H1 (cell line): ENCODE results near the gene ENPP3. TPM values are rescaled to one million over a fixed set of nuclear protein-coding genes. Genes with fewer than 3 reads are reported as not detected.
A peak's percentile ranks its signal among the peaks of the same experiment; 100 is the strongest.

Source experiments
- CTCF ChIA-PET: fragments of 300-600 bp; sonication (Branson Sonifier 250); formaldehyde crosslinking; loops from one replicate; lab custom pipeline; 2021; ENCODE audit not compliant: partially characterized antibody; lab: Charles Lee
- POLR2A ChIA-PET: fragments of 300-600 bp; sonication (Branson Sonifier 250); formaldehyde crosslinking; loops from one replicate; lab custom pipeline; 2021; ENCODE audit warnings: inconsistent platforms; ENCODE audit not compliant: partially characterized antibody; lab: Charles Lee
- DNase-seq, 2 experiments: peaks; one replicate each; pipeline versions ENCODE4 v3.0.0 to v3.0.0-alpha.2; 2010 to 2022; ENCODE audit warnings: low spot score in 2 of 2, low read depth in 1 of 2, mixed read lengths in 1 of 2
- FAIRE-seq: peaks from 2 replicates; lab custom pipeline; 2011; peaks lifted over from hg19 to GRCh38; lab: Jason Lieb, UNC
- H2AFZ ChIP-seq: 2 replicates; pipeline ENCODE4 v1.8.1; 2012; ENCODE audit warnings: low read length, inconsistent platforms
- H2AK5ac ChIP-seq: 2 replicates; pipeline ENCODE4 v1.6.1; 2013; ENCODE audit warnings: low read depth, low read length
- H2BK120ac ChIP-seq: replicated peaks from 2 replicates; pipeline ENCODE3; 2013; ENCODE audit warnings: low read depth, low read length, inconsistent platforms
- H2BK12ac ChIP-seq: 2 replicates; pipeline ENCODE4 v1.6.1; 2013; ENCODE audit warnings: low read depth, low read length
- H2BK15ac ChIP-seq: 2 replicates; pipeline ENCODE4 v1.6.1; 2013; ENCODE audit warnings: low read length
- H2BK20ac ChIP-seq: 2 replicates; pipeline ENCODE4 v1.6.1; 2013; ENCODE audit warnings: low read length
- H2BK5ac ChIP-seq: 2 replicates; pipeline ENCODE4 v1.6.1; 2013; ENCODE audit warnings: low read depth, low read length
- H3K14ac ChIP-seq: 2 replicates; pipeline ENCODE4 v1.6.1; 2013; ENCODE audit warnings: inconsistent platforms; ENCODE audit not compliant: insufficient read length
- H3K18ac ChIP-seq: 2 replicates; pipeline ENCODE4 v1.6.1; 2013; ENCODE audit warnings: low read length; ENCODE audit errors: extremely low read depth
- H3K23ac ChIP-seq: 2 replicates; pipeline ENCODE4 v1.6.1; 2013; ENCODE audit warnings: inconsistent platforms; ENCODE audit not compliant: insufficient read length
- H3K23me2 ChIP-seq: 2 replicates; pipeline ENCODE4 v1.6.1; 2013; ENCODE audit warnings: low read depth, low read length
- H3K27ac ChIP-seq: 2 replicates; pipeline ENCODE4 v1.6.1; 2011; ENCODE audit warnings: low read depth, low read length, inconsistent platforms
- H3K27me3 ChIP-seq, 4 experiments: replicated peaks in 1 of 4; 1 replicate in 1 of 4; 2 replicates in 3 of 4; pipeline versions ENCODE4 v1.6.1 to v1.8.1; 2011 to 2013; ENCODE audit warnings: low read length in 3 of 4, mild to moderate bottlenecking in 3 of 4, inconsistent platforms in 2 of 4, mixed read lengths in 2 of 4, moderate library complexity in 1 of 4; ENCODE audit not compliant: control insufficient read depth in 3 of 4, insufficient read depth in 3 of 4; ENCODE audit errors: extremely low read depth in 1 of 4
- H3K36me3 ChIP-seq, 4 experiments: 2 replicates each; pipeline versions ENCODE4 v1.6.1 to v1.8.1; 2011 to 2013; ENCODE audit warnings: mild to moderate bottlenecking in 4 of 4, low read length in 3 of 4, moderate library complexity in 2 of 4, control low read depth in 1 of 4, inconsistent platforms in 1 of 4; ENCODE audit not compliant: insufficient read depth in 4 of 4, control insufficient read depth in 2 of 4
- H3K4ac ChIP-seq: replicated peaks from 2 replicates; pipeline ENCODE3; 2013; ENCODE audit warnings: low read length, low read depth, mixed read lengths, inconsistent platforms; ENCODE audit not compliant: insufficient read length
- H3K4me1 ChIP-seq, 4 experiments: replicated peaks in 1 of 4; 1 replicate in 1 of 4; 2 replicates in 3 of 4; pipeline versions ENCODE4 v1.6.1 to v1.8.1; 2011 to 2013; ENCODE audit warnings: low read length in 3 of 4, inconsistent platforms in 2 of 4, mixed read lengths in 1 of 4; ENCODE audit not compliant: insufficient read depth in 4 of 4, control insufficient read depth in 3 of 4
- H3K4me2 ChIP-seq, 2 experiments: 2 replicates each; pipeline versions ENCODE4 v1.6.1 to v1.8.1; 2011 to 2013; ENCODE audit warnings: low read depth in 2 of 2, low read length in 2 of 2, control low read depth in 1 of 2, inconsistent platforms in 1 of 2, mild to moderate bottlenecking in 1 of 2; ENCODE audit not compliant: insufficient read depth in 1 of 2
- H3K4me3 ChIP-seq, 4 experiments: fragments of 200-600, 300-600 bp in 1 of 4; sonication (generic), shearing (Covaris generic), sonication (Bioruptor Twin) in 1 of 4; 2 replicates each; pipeline versions ENCODE4 v1.5.1 to v1.8.1; 2011 to 2016; ENCODE audit warnings: low read length in 4 of 4, low read depth in 3 of 4, control low read depth in 2 of 4, inconsistent platforms in 2 of 4, mild to moderate bottlenecking in 2 of 4, mixed read lengths in 1 of 4, moderate library complexity in 1 of 4; ENCODE audit not compliant: insufficient read depth in 2 of 4; ENCODE audit errors: extremely low read depth in 1 of 4
- H3K56ac ChIP-seq: replicated peaks from 2 replicates; pipeline ENCODE3; 2013; ENCODE audit warnings: low read depth, mild to moderate bottlenecking, mixed read lengths, low read length, inconsistent platforms; ENCODE audit not compliant: insufficient read length
- H3K79me1 ChIP-seq: 2 replicates; pipeline ENCODE4 v1.6.1; 2013; ENCODE audit warnings: low read depth, low read length, control low read depth
- H3K79me2 ChIP-seq, 2 experiments: 2 replicates each; pipeline versions ENCODE4 v1.6.1 to v1.8.1; 2012 to 2013; ENCODE audit warnings: low read length in 2 of 2, mild to moderate bottlenecking in 2 of 2, inconsistent platforms in 1 of 2; ENCODE audit not compliant: insufficient read depth in 2 of 2, control insufficient read depth in 1 of 2
- H3K9ac ChIP-seq, 4 experiments: replicated peaks in 1 of 4; 1 replicate in 1 of 4; 2 replicates in 3 of 4; pipeline versions ENCODE4 v1.6.1 to v1.8.1; 2011 to 2013; ENCODE audit warnings: low read depth in 3 of 4, low read length in 3 of 4, control low read depth in 2 of 4, mild to moderate bottlenecking in 2 of 4, moderate library complexity in 2 of 4, inconsistent platforms in 1 of 4; ENCODE audit errors: extremely low read depth in 1 of 4
- H3K9me3 ChIP-seq, 2 experiments: 2 replicates each; pipeline versions ENCODE4 v1.6.1 to v1.8.1; 2012 to 2013; ENCODE audit warnings: mild to moderate bottlenecking in 2 of 2, moderate library complexity in 2 of 2, control low read depth in 1 of 2, inconsistent platforms in 1 of 2, low read depth in 1 of 2, low read length in 1 of 2, mixed read lengths in 1 of 2; ENCODE audit not compliant: insufficient read depth in 2 of 2
- H4K20me1 ChIP-seq, 2 experiments: replicated peaks in 1 of 2; 2 replicates each; pipeline versions ENCODE3 to v1.8.1; 2011 to 2013; ENCODE audit warnings: inconsistent platforms in 2 of 2, low read length in 2 of 2, mild to moderate bottlenecking in 1 of 2; ENCODE audit not compliant: insufficient read depth in 2 of 2, control insufficient read depth in 1 of 2
- H4K5ac ChIP-seq: 2 replicates; pipeline ENCODE4 v1.6.1; 2013; ENCODE audit warnings: low read length, low read depth, mixed read lengths, inconsistent platforms; ENCODE audit not compliant: insufficient read length
- H4K8ac ChIP-seq: 2 replicates; pipeline ENCODE4 v1.8.0; 2013; ENCODE audit warnings: mild to moderate bottlenecking, moderate library complexity, low read length, inconsistent platforms; ENCODE audit not compliant: insufficient read depth; ENCODE audit errors: extremely low read depth
- H4K91ac ChIP-seq: replicated peaks from 2 replicates; pipeline ENCODE3; 2013; ENCODE audit warnings: low read length, mixed read lengths, inconsistent platforms; ENCODE audit not compliant: insufficient read length
- CBX8 ChIP-seq: fragments of 300-800, 300-1000 bp; sonication (generic); IDR thresholded peaks from 2 replicates; pipeline ENCODE4 v1.7.1; 2016; ENCODE audit warnings: low read depth, low read length, borderline replicate concordance
- CTCF ChIP-seq, 3 experiments: IDR thresholded peaks; 1 replicate in 2 of 3; 2 replicates in 1 of 3; pipeline versions ENCODE4 v1.5.1 to v1.6.1; 2011; ENCODE audit warnings: low read length in 3 of 3, mild to moderate bottlenecking in 3 of 3, inconsistent platforms in 2 of 3, low read depth in 1 of 3, moderate library complexity in 1 of 3; ENCODE audit not compliant: insufficient read depth in 1 of 3; ENCODE audit errors: control extremely low read depth in 1 of 3
- GABPA ChIP-seq: IDR thresholded peaks from 2 replicates; pipeline ENCODE4 v1.6.1; 2011; ENCODE audit warnings: mild to moderate bottlenecking, low read length, moderate library complexity, borderline replicate concordance; ENCODE audit not compliant: insufficient read depth
- MAX ChIP-seq: IDR thresholded peaks from 2 replicates; pipeline ENCODE4 v1.6.1; 2012; ENCODE audit warnings: inconsistent platforms
- SP4 ChIP-seq: IDR thresholded peaks from 2 replicates; pipeline ENCODE4 v1.6.1; 2012; ENCODE audit warnings: low read length, inconsistent platforms
- TEAD4 ChIP-seq: IDR thresholded peaks from 2 replicates; pipeline ENCODE4 v1.6.1; 2012; ENCODE audit warnings: low read depth, low read length, inconsistent platforms, mixed read lengths
- ZNF274 ChIP-seq: IDR thresholded peaks from 2 replicates; pipeline ENCODE4 v1.7.0; 2012; ENCODE audit warnings: low read length, borderline replicate concordance; ENCODE audit errors: extremely low read depth
- WGBS, 2 experiments: shearing (Covaris generic) in 1 of 2; methylation state at CpG; one replicate each; pipeline versions ENCODE4 v1.1.6 to v1.1.7; 2013 to 2015; ENCODE audit warnings: low lambda C conversion rate in 2 of 2, mixed read lengths in 2 of 2, inconsistent platforms in 1 of 2, low coverage in 1 of 2, missing lambda C conversion rate in 1 of 2; ENCODE audit not compliant: insufficient replicate concordance in 2 of 2, insufficient coverage in 1 of 2, insufficient read length in 1 of 2; ENCODE audit errors: extremely low coverage in 1 of 2, missing lambda C conversion rate in 1 of 2; 5-methylcytosine and 5-hydroxymethylcytosine counted together
- polyA plus RNA-seq, 7 experiments: library from polyadenylated mRNA; depleted of rRNA in 3 of 7; stranded (reverse) in 5 of 7; unstranded in 2 of 7; fragments of >200 nt in 5 of 7; fragments of 200-250 nt in 2 of 7; gene quantifications; 1 replicate in 5 of 7; 2 replicates in 1 of 7; 4 replicates in 1 of 7; pipeline versions ENCODE4 v1.2.1 to v1.2.3, GENCODE V29; 2011 to 2013; ENCODE audit warnings: missing spikeins in 2 of 7, mixed read lengths in 2 of 7
- total RNA-seq: library from RNA; stranded (reverse); fragmentation: NEBNext Ultra II Directional; extraction: Animal tissue kit (Norgen Biotek cat#: 25700); gene quantifications from 2 replicates; pipeline ENCODE4 v1.2.1, GENCODE V29; 2021

ENPP3 gene
- total and polyA plus RNA-seq, 2 of the 8 experiments (the other 6 are each of a cell fraction or from before 2014, with no cell fraction given): 0.11 TPM; not detected in 1

- H2BK20ac ChIP-seq: no peak within 1 kb of the TSS
- H3K4me1 ChIP-seq: no peaks in the 10 kb centered on the region
- FAIRE-seq: peak; percentile 28
- H2BK12ac ChIP-seq: no peak within 1 kb of the TSS
- peak within 1 kb of the TSS; percentile 39 to 69 for H3K4me2 ChIP-seq
- H4K8ac ChIP-seq: peak within 1 kb of the TSS; percentile 89
- H3K23me2 ChIP-seq: no peaks in the 10 kb centered on the region
- no peak within 1 kb of the TSS for H3K23ac ChIP-seq
- H3K9ac ChIP-seq: peak within 1 kb of the TSS; percentile 54 to 76 (median 60)
- POLR2A ChIA-PET: interaction anchor here (0.6 to 2.0 kb wide), 4 partner anchors 9 to 737 kb away, joined by 3 to 6 read pairs (median 4); partner anchors contain the start of gene CCN2
- H4K91ac ChIP-seq: no peak within 1 kb of the TSS
- H3K4me3 ChIP-seq: peak within 1 kb of the TSS; percentile 79 to 92 (median 83)
- peak within 1 kb of the TSS; percentile 94 for H2AFZ ChIP-seq
- H3K27me3 ChIP-seq: no peaks in the 10 kb centered on the region
- peaks cover 4 to 16% (median 7%) of the 10 kb centered on the region in 4 experiments; a peak in 6 of 8 replicates for H3K36me3 ChIP-seq
- peak within 1 kb of the TSS; percentile 41; the same call in 1 of the 2 replicates for H3K27ac ChIP-seq
- no peak within 1 kb of the TSS for H2BK5ac ChIP-seq
- peak within 1 kb of the TSS; percentile 87 for H3K56ac ChIP-seq
- H3K4ac ChIP-seq: no peak within 1 kb of the TSS
- H3K79me1 ChIP-seq: no peaks in the 10 kb centered on the region
- peak; percentile 95 to 100 for DNase-seq
- no peaks in the 10 kb centered on the region for H4K20me1 ChIP-seq
- no peak within 1 kb of the TSS for H2BK15ac ChIP-seq
- H3K14ac ChIP-seq: no peak within 1 kb of the TSS
- no peak within 1 kb of the TSS for H2BK120ac ChIP-seq
- no peaks in the 10 kb centered on the region for H3K9me3 ChIP-seq
- CTCF ChIA-PET: interaction anchor here (0.6 to 2.9 kb wide), 55 partner anchors 9 to 1760 kb away, joined by 3 to 41 read pairs (median 3); partner anchors contain the start of gene ENPP3
- H3K79me2 ChIP-seq: peaks cover 0 to 7% of the 10 kb centered on the region in 2 experiments; a peak in 2 of 4 replicates
- peak within 1 kb of the TSS; percentile 56 for H3K18ac ChIP-seq
- no peak within 1 kb of the TSS for H4K5ac ChIP-seq
- no peak within 1 kb of the TSS for H2AK5ac ChIP-seq
- 4% methylated on average over 51 of the region's 53 CpGs; no CpG with 5 or more reads in 1 of the 2 experiments for WGBS, 2 experiments
- TF ChIP-seq CTCF (IDR thresholded peaks at IDR 0.05; ENCODE audit: control extremely low read depth in 1 of 3, insufficient read depth in 1 of 3, low read depth in 1 of 3, low read length in 3 of 3) (peak; percentile 96 to 100 (median 99)), MAX (peak; percentile 58; the same call in 1 of the 2 replicates), TEAD4 (peak; percentile 24; the same call in 1 of the 2 replicates), CBX8 (no peak), SP4 (peak; percentile 95), ZNF274 (no peak), GABPA (peak; percentile 100)
Observed at GRCh38 chr6:131627724-131628682, 9.1 kb upstream of the ENPP3 start, which contains the start of gene MED23. TSS of gene MED23 (minus strand) at chr6:131628242. CDS start at chr6:131628049, 193 bp downstream.
